Measurements from ENCODE around the gene ADAP1.

The ADAP1 gene

DNA sequence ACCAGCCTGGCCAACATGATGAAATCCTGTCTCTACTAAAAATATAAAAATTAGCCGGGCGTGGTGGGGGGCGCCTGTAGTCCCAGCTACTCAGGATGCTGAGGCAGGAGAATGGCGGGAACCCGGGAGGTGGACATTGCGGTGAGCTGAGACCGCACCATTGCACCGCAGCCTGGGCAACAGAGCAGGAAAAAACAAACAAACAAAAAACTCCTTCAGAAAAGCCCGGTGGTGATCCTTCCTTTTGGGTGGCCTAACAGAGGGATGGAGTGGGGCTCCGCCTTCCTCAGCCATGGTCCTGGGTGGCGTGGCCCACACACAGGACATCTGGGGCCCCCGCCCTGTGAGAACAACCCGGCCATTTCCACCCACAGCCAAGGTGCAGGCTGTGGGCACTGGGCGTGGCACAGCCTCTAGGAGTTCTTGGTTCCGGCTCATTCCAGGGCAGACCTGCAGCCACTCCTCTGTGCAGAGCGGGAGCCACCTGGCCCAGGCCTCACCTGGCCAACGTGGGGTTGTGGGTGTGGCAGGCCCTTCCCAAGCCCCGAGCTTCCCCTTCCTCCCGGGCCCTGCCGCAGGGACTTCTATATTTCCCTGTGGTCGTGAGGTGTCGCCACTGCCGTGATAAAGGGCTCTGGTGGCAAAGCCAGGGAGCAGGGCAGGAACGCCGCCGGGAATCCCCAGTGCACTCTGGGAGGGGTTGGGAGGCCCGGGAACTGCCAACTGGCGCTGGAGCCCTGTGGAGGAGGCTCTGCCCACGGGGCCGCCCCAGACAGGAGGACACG, 40.6 kb downstream of the ADAP1 start:
- no peak overlapping the region for H3K4me3 ChIP-seq (ENCODE audit: control insufficient read depth in 1 of 7, extremely low read depth in 1 of 7, insufficient read depth in 4 of 7, low read depth in 2 of 7, low read length in 6 of 7)
- WGBS (ENCODE audit: insufficient coverage) = 96% methylated on average over 24 of the region's 31 CpGs
- H3K36me3 ChIP-seq (ENCODE audit: control insufficient read depth in 4 of 4, insufficient read depth in 4 of 4, low read length in 3 of 4) = no peaks in the 10 kb centered on the region
- H3K27ac ChIP-seq (ENCODE audit: insufficient read depth in 1 of 2, low read depth in 1 of 2, low read length in 2 of 2, poor library complexity in 1 of 2, severe bottlenecking in 2 of 2) = no peak overlapping the region
- POLR2A ChIA-PET = interaction anchor here (0.7 kb wide), 1 partner anchor 75 kb away, joined by 8 read pairs; no protein-coding TSS in a partner anchor
- no peaks in the 10 kb centered on the region for H3K9me3 ChIP-seq (ENCODE audit: control extremely low read depth in 1 of 5, control insufficient read depth in 4 of 5, insufficient read depth in 2 of 5, low read depth in 1 of 5, low read length in 4 of 5)
- peaks cover 0 to 25% (median 20%) of the 10 kb centered on the region in 4 experiments for H3K4me1 ChIP-seq (ENCODE audit: control extremely low read depth in 1 of 4, control insufficient read depth in 4 of 4, insufficient read depth in 4 of 4, low read length in 3 of 4)
- DNase-seq = no peak
- CTCF ChIA-PET = interaction anchor here (1.8 kb wide), 1 partner anchor 14 kb away, joined by 6 read pairs; no protein-coding TSS in a partner anchor
- H3K27me3 ChIP-seq (replicated peaks in 2 of 5; ENCODE audit: control insufficient read depth in 4 of 5, insufficient read depth in 5 of 5, low read length in 4 of 5) = peaks cover 0 to 11% (median 0%) of the 10 kb centered on the region in 5 experiments

GRCh38 chr7:911791-912480, 42.5 kb downstream of the ADAP1 start:
- H3K9me3 ChIP-seq (ENCODE audit: control extremely low read depth in 1 of 5, control insufficient read depth in 4 of 5, insufficient read depth in 2 of 5, low read depth in 1 of 5, low read length in 4 of 5) = no peaks in the 10 kb centered on the region
- peaks cover 0 to 11% (median 0%) of the 10 kb centered on the region in 5 experiments for H3K27me3 ChIP-seq (replicated peaks in 2 of 5; ENCODE audit: control insufficient read depth in 4 of 5, insufficient read depth in 5 of 5, low read length in 4 of 5)
- H3K4me1 ChIP-seq (ENCODE audit: control extremely low read depth in 1 of 4, control insufficient read depth in 4 of 4, insufficient read depth in 4 of 4, low read length in 3 of 4) = peaks cover 0 to 25% (median 23%) of the 10 kb centered on the region in 4 experiments
- WGBS (ENCODE audit: insufficient coverage) = 97% methylated on average over 36 of the region's 41 CpGs
- no peak overlapping the region for H3K27ac ChIP-seq (ENCODE audit: insufficient read depth in 1 of 2, low read depth in 1 of 2, low read length in 2 of 2, poor library complexity in 1 of 2, severe bottlenecking in 2 of 2)
- no peak for DNase-seq
- CTCF ChIA-PET = interaction anchor here (1.1 to 5.3 kb wide), 4 partner anchors 10 to 81 kb away, joined by 3 to 45 read pairs (median 16); no protein-coding TSS in a partner anchor
- POLR2A ChIA-PET = no interaction called here
- no peak overlapping the region for H3K4me3 ChIP-seq (ENCODE audit: control insufficient read depth in 1 of 7, extremely low read depth in 1 of 7, insufficient read depth in 4 of 7, low read depth in 2 of 7, low read length in 6 of 7)
- H3K36me3 ChIP-seq (ENCODE audit: control insufficient read depth in 4 of 4, insufficient read depth in 4 of 4, low read length in 3 of 4) = no peaks in the 10 kb centered on the region

DNA sequence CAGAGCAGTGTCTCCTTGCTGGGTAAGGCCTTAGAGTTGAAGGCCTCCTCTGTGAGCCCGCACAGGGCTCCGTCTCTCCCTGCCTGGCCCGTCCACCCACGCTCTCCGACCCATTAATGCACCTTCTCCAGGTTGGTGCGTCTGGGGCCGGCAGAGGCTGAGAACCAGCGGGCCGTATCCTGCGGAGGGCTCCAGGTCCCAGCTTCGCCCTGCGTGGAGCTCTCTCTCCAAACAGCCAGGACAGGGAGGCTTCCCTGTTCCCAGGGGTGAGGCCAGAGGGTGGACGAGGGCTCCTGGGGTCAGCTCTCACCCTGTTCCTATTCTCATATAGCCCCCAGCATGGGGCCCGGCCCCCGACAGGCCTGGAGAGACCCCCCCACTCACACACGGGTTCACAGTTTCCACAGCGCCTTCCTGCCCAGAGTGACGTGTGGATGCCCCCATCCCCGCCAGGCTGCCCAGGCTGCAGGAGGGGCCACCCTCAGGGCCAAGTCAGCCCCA, 43.5 kb downstream of the ADAP1 start:
- no peaks in the 10 kb centered on the region for H3K9me3 ChIP-seq (ENCODE audit: control extremely low read depth in 1 of 5, control insufficient read depth in 4 of 5, insufficient read depth in 2 of 5, low read depth in 1 of 5, low read length in 4 of 5)
- no peak overlapping the region for H3K27ac ChIP-seq (ENCODE audit: insufficient read depth in 1 of 2, low read depth in 1 of 2, low read length in 2 of 2, poor library complexity in 1 of 2, severe bottlenecking in 2 of 2)
- no peaks in the 10 kb centered on the region for H3K36me3 ChIP-seq (ENCODE audit: control insufficient read depth in 4 of 4, insufficient read depth in 4 of 4, low read length in 3 of 4)
- DNase-seq = no peak
- H3K4me3 ChIP-seq (ENCODE audit: control insufficient read depth in 1 of 7, extremely low read depth in 1 of 7, insufficient read depth in 4 of 7, low read depth in 2 of 7, low read length in 6 of 7) = no peak overlapping the region
- ChIA-PET POLR2A (no interaction called here), CTCF (interaction anchor here (5.1 to 5.3 kb wide), 2 partner anchors 11 to 47 kb away, joined by 26 to 45 read pairs; no protein-coding TSS in a partner anchor)
- H3K4me1 ChIP-seq (ENCODE audit: control extremely low read depth in 1 of 4, control insufficient read depth in 4 of 4, insufficient read depth in 4 of 4, low read length in 3 of 4) = peaks cover 0 to 25% (median 23%) of the 10 kb centered on the region in 4 experiments
- peaks cover 0 to 11% (median 0%) of the 10 kb centered on the region in 5 experiments for H3K27me3 ChIP-seq (replicated peaks in 2 of 5; ENCODE audit: control insufficient read depth in 4 of 5, insufficient read depth in 5 of 5, low read length in 4 of 5)
- 88% methylated on average over 10 of the region's 19 CpGs for whole genome bisulfite sequencing (ENCODE audit: insufficient coverage)

DNA sequence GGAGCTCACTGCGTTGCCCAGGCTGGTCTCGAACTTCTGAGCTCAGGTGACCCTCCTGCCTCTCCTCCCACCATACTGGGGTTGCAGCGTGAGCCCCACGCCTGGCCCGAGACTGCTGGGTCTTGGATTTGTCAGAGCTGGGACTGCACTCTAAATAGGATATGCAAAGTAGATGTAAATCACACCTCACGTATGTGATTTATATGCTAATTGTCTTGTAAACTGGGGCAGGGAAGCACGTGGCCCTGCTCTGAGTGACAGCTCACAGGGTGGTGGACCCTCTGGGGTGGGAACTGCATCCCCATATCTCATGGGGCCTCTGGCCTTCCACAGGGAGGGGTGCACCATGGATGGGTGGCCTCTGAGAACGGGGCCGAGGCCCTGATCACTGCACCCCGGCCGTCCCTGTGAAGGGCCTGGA, 44.0 kb downstream of the ADAP1 start:
- no peaks in the 10 kb centered on the region for H3K36me3 ChIP-seq (ENCODE audit: control insufficient read depth in 4 of 4, insufficient read depth in 4 of 4, low read length in 3 of 4)
- H3K9me3 ChIP-seq (ENCODE audit: control extremely low read depth in 1 of 5, control insufficient read depth in 4 of 5, insufficient read depth in 2 of 5, low read depth in 1 of 5, low read length in 4 of 5) = no peaks in the 10 kb centered on the region
- DNase-seq = no peak
- H3K4me1 ChIP-seq (ENCODE audit: control extremely low read depth in 1 of 4, control insufficient read depth in 4 of 4, insufficient read depth in 4 of 4, low read length in 3 of 4) = peaks cover 0 to 25% (median 23%) of the 10 kb centered on the region in 4 experiments
- H3K27ac ChIP-seq (ENCODE audit: insufficient read depth in 1 of 2, low read depth in 1 of 2, low read length in 2 of 2, poor library complexity in 1 of 2, severe bottlenecking in 2 of 2) = no peak overlapping the region
- 49% methylated on average over 2 of the region's 11 CpGs for WGBS (ENCODE audit: insufficient coverage)
- ChIA-PET POLR2A (interaction anchor here (1.2 kb wide), 1 partner anchor 13 kb away, joined by 3 read pairs; no protein-coding TSS in a partner anchor), CTCF (interaction anchor here (2.6 to 5.3 kb wide), 6 partner anchors 8 to 56 kb away, joined by 9 to 45 read pairs (median 28); partner anchors contain the start of gene ADAP1)
- peaks cover 0 to 11% (median 0%) of the 10 kb centered on the region in 5 experiments for H3K27me3 ChIP-seq (replicated peaks in 2 of 5; ENCODE audit: control insufficient read depth in 4 of 5, insufficient read depth in 5 of 5, low read length in 4 of 5)
- peak overlapping the region in 2 of 7 experiments; percentile 48 to 65 for H3K4me3 ChIP-seq (ENCODE audit: control insufficient read depth in 1 of 7, extremely low read depth in 1 of 7, insufficient read depth in 4 of 7, low read depth in 2 of 7, low read length in 6 of 7)

- Histone ChIP-seq H3K36me3 (ENCODE audit: control insufficient read depth in 4 of 4, insufficient read depth in 4 of 4, low read length in 3 of 4) (peaks cover 0 to 1% (median 0%) of the 10 kb centered on the region in 4 experiments), H3K27ac (ENCODE audit: insufficient read depth in 1 of 2, low read depth in 1 of 2, low read length in 2 of 2, poor library complexity in 1 of 2, severe bottlenecking in 2 of 2) (no peak overlapping the region), H3K27me3 (replicated peaks in 2 of 5; ENCODE audit: control insufficient read depth in 4 of 5, insufficient read depth in 5 of 5, low read length in 4 of 5) (peaks cover 0 to 12% (median 0%) of the 10 kb centered on the region in 5 experiments), H3K4me3 (ENCODE audit: control insufficient read depth in 1 of 7, extremely low read depth in 1 of 7, insufficient read depth in 4 of 7, low read depth in 2 of 7, low read length in 6 of 7) (peak overlapping the region in 3 of 7 experiments; percentile 33 to 65 (median 48)), H3K4me1 (ENCODE audit: control extremely low read depth in 1 of 4, control insufficient read depth in 4 of 4, insufficient read depth in 4 of 4, low read length in 3 of 4) (peaks cover 0 to 25% (median 23%) of the 10 kb centered on the region in 4 experiments), H3K9me3 (ENCODE audit: control extremely low read depth in 1 of 5, control insufficient read depth in 4 of 5, insufficient read depth in 2 of 5, low read depth in 1 of 5, low read length in 4 of 5) (no peaks in the 10 kb centered on the region)
- peak; percentile 84 to 91 (median 88) for DNase-seq
- WGBS (ENCODE audit: insufficient coverage) = 17% methylated on average over 35 of the region's 58 CpGs
- CTCF ChIA-PET = interaction anchor here (0.5 to 5.3 kb wide), 11 partner anchors 8 to 421 kb away, joined by 3 to 45 read pairs (median 9); partner anchors contain the start of gene ADAP1
- POLR2A ChIA-PET = interaction anchor here (0.6 to 1.2 kb wide), 3 partner anchors 14 to 59 kb away, joined by 3 read pairs; no protein-coding TSS in a partner anchor
These were observed 44.8 kb downstream of the ADAP1 start for GRCh38 chr7:909358-910329.

Data from common myeloid progenitor, CD34-positive (primary cell).